DOHH2 (cell line): ENCODE results near the gene CDH4.

Source experiments
- H3F3A ChIP-seq: fragments of 200-600 bp; sonication (generic), shearing (Covaris generic); 2 replicates; pipeline ENCODE4 v1.6.0; 2016; ENCODE audit warnings: antibody characterized with exemption, mild to moderate bottlenecking; ENCODE audit not compliant: control insufficient read depth, insufficient read depth
- H3K27ac ChIP-seq: fragments of 200-600 bp; sonication (generic); 2 replicates; pipeline ENCODE4 v1.5.1; 2014; ENCODE audit warnings: low read depth, mild to moderate bottlenecking, low read length, moderate library complexity
- H3K27me3 ChIP-seq: fragments of 200-600 bp; sonication (generic); 2 replicates; pipeline ENCODE4 v1.6.1; 2014; ENCODE audit warnings: mild to moderate bottlenecking, low read length, mixed read lengths; ENCODE audit not compliant: control insufficient read depth
- H3K36me3 ChIP-seq: fragments of 200-600 bp; sonication (generic); 2 replicates; pipeline ENCODE4 v1.6.1; 2014; ENCODE audit warnings: mild to moderate bottlenecking, low read length, moderate library complexity, mixed read lengths; ENCODE audit not compliant: control insufficient read depth
- H3K4me1 ChIP-seq: fragments of 200-600 bp; sonication (generic); 2 replicates; pipeline ENCODE4 v1.6.1; 2014; ENCODE audit warnings: mild to moderate bottlenecking, low read length, mixed read lengths; ENCODE audit not compliant: control insufficient read depth
- H3K4me2 ChIP-seq: fragments of 200-600 bp; sonication (generic); 2 replicates; pipeline ENCODE4 v1.6.0; 2014; ENCODE audit warnings: mild to moderate bottlenecking, low read length, moderate library complexity
- H3K4me3 ChIP-seq: fragments of 200-600 bp; sonication (generic); 2 replicates; pipeline ENCODE4 v1.5.1; 2014; ENCODE audit warnings: mild to moderate bottlenecking, low read length, mixed read lengths
- H3K79me2 ChIP-seq: fragments of 200-600 bp; sonication (generic); 2 replicates; pipeline ENCODE4 v1.6.1; 2014; ENCODE audit warnings: mild to moderate bottlenecking, low read length, mixed read lengths; ENCODE audit not compliant: control insufficient read depth
- H3K9me2 ChIP-seq: fragments of 200-600 bp; sonication (generic); replicated peaks from 2 replicates; pipeline ENCODE4 v1.6.1; 2014; ENCODE audit warnings: mild to moderate bottlenecking, low read length, mixed read lengths; ENCODE audit not compliant: control insufficient read depth
- H3K9me3 ChIP-seq: fragments of 200-600 bp; sonication (generic); 2 replicates; pipeline ENCODE4 v1.6.1; 2014; ENCODE audit warnings: antibody characterized with exemption, low read length, mixed read lengths; ENCODE audit not compliant: control insufficient read depth, insufficient read depth
- H4K20me1 ChIP-seq: fragments of 200-600 bp; sonication (generic); 2 replicates; pipeline ENCODE4 v1.6.0; 2014; ENCODE audit warnings: low read depth, mild to moderate bottlenecking, antibody characterized with exemption, low read length, moderate library complexity; ENCODE audit not compliant: control insufficient read depth, insufficient read depth
- CTCF ChIP-seq: fragments of 200-600 bp; sonication (generic); IDR thresholded peaks from one replicate; pipeline ENCODE4 v1.5.1; 2014; ENCODE audit warnings: antibody characterized with exemption, mild to moderate bottlenecking, low read depth, low read length; ENCODE audit not compliant: poor library complexity, severe bottlenecking
- EZH2phosphoT487 ChIP-seq: fragments of 200-600 bp; sonication (generic); IDR thresholded peaks from 2 replicates; pipeline ENCODE4 v1.6.1; 2017; ENCODE audit warnings: borderline replicate concordance, mild to moderate bottlenecking, antibody characterized with exemption, low read length, moderate library complexity, mixed read lengths

Gene CDH4

DNA sequence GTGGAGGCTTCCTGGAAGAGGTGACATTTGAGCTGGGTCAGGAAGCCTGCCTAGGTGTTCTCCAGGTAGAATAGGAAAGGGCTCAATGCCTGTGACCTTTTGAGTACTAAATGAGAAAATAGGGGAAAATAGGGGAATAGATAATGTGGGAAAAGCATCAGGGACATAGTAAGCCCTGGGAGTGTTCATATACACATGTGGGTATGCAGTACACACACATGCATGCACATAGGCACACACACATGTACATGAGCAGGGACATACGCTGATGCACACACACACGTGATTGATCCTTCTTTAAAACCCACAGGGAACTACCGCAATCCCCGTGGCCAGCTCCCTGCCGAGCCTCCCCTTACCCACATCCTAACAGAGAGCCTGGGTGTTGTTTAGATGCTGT, 351.7 kb downstream of the CDH4 start:
- no peaks in the 10 kb centered on the region for H3K9me2 ChIP-seq
- no peak overlapping the region for H3K27ac ChIP-seq
- H3K36me3 ChIP-seq: no peaks in the 10 kb centered on the region
- H3K79me2 ChIP-seq: no peaks in the 10 kb centered on the region
- H3F3A ChIP-seq: no peaks in the 10 kb centered on the region
- no peaks in the 10 kb centered on the region for H3K4me1 ChIP-seq
- no peaks in the 10 kb centered on the region for H3K27me3 ChIP-seq
- H3K4me2 ChIP-seq: no peak overlapping the region
- H3K4me3 ChIP-seq: no peak overlapping the region
- no peak for TF ChIP-seq CTCF
- no peaks in the 10 kb centered on the region; the same call in 1 of the 2 replicates for H3K9me3 ChIP-seq
- H4K20me1 ChIP-seq: no peaks in the 10 kb centered on the region

- Histone ChIP-seq H3K4me2 (no peak overlapping the region), H3K27ac (no peak overlapping the region), H3K4me1 (no peaks in the 10 kb centered on the region), H3F3A (no peaks in the 10 kb centered on the region), H3K27me3 (no peaks in the 10 kb centered on the region), H4K20me1 (no peaks in the 10 kb centered on the region), H3K4me3 (no peak overlapping the region), H3K79me2 (no peaks in the 10 kb centered on the region), H3K9me2 (no peaks in the 10 kb centered on the region), H3K36me3 (no peaks in the 10 kb centered on the region), H3K9me3 (no peaks in the 10 kb centered on the region; the same call in 1 of the 2 replicates)
- TF ChIP-seq CTCF (no peak), EZH2phosphoT487 (no peak)
Observed at GRCh38 chr20:61604549-61604948, 352.5 kb downstream of the CDH4 start.

DNA sequence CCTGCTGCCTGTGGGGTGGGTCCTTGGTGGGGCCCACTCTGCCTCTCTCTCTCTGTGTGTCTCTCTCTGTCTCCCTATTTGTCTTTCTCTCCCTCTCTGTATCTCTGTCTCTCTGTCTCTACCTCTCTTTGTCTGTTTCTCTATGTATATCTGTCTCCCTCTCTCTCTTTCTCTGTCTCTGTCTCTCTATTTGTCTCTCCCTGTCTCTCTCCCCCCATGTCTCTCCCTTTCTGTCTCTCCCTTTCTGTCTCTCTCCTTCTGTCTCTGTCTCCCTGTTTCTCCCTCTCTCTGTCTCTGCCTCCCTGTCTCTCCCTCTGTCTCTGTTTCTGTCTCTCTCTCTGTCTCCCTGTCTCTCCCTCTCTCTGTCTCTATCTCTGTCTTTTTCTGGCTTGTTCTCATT, 353.2 kb downstream of the CDH4 start:
- no peaks in the 10 kb centered on the region for H3K9me2 ChIP-seq
- no peaks in the 10 kb centered on the region; the same call in 1 of the 2 replicates for H3K9me3 ChIP-seq
- no peaks in the 10 kb centered on the region for H3F3A ChIP-seq
- H3K4me3 ChIP-seq: no peak overlapping the region
- TF ChIP-seq CTCF: no peak
- no peak for TF ChIP-seq EZH2phosphoT487
- H3K36me3 ChIP-seq: no peaks in the 10 kb centered on the region
- no peaks in the 10 kb centered on the region for H3K27me3 ChIP-seq
- H3K79me2 ChIP-seq: no peaks in the 10 kb centered on the region
- H3K27ac ChIP-seq: no peak overlapping the region
- H4K20me1 ChIP-seq: no peaks in the 10 kb centered on the region
- no peaks in the 10 kb centered on the region for H3K4me1 ChIP-seq
- H3K4me2 ChIP-seq: no peak overlapping the region
